Right atrium auricular region (tissue), 2 donors: ENCODE data around the gene TBC1D10B. TPM values are rescaled to one million over a fixed set of nuclear protein-coding genes. Genes with fewer than 3 reads are reported as not detected.

ENCODE experiments used
- DNase-seq: peaks from one replicate; pipeline ENCODE4 v3.0.0-alpha.2; 2019; ENCODE audit warnings: low spot score
- H3K27ac ChIP-seq, 2 donors: fragments of 200-600 bp; sonication (generic); 1 replicate in 1 of 2; 2 replicates in 1 of 2; pipeline ENCODE4 v1.5.1; 2016 to 2019
- H3K27me3 ChIP-seq, 2 donors: fragments of 200-600 bp; sonication (generic); one replicate each; pipeline versions ENCODE4 v1.5.1 to v1.6.0; 2017 to 2019
- H3K36me3 ChIP-seq: fragments of 200-600 bp; sonication (generic); one replicate; pipeline ENCODE4 v1.5.1; 2016
- H3K4me1 ChIP-seq, 2 donors: fragments of 200-600 bp; sonication (generic); one replicate each; pipeline versions ENCODE4 v1.5.1 to v1.6.0; 2017 to 2019
- H3K4me3 ChIP-seq, 2 donors: fragments of 200-600 bp; sonication (generic); 1 replicate in 1 of 2; 2 replicates in 1 of 2; pipeline ENCODE4 v1.5.1; 2017 to 2019; ENCODE audit warnings: mild to moderate bottlenecking in 1 of 2, moderate library complexity in 1 of 2
- H3K9me3 ChIP-seq, 2 donors: fragments of 200-600 bp; sonication (generic); one replicate each; pipeline ENCODE4 v1.5.1; 2019
- total RNA-seq, 2 donors: library from RNA; depleted of rRNA; stranded (reverse); fragments of >200 nt; gene quantifications; one replicate each; pipeline ENCODE4 v1.1.0, GENCODE V29; 2016
- TF ChIP-seq, protein P1 (sequence below), 2 donors: fragments of 200-600 bp; sonication (generic); IDR thresholded peaks; one replicate each; pipeline ENCODE4 v1.5.1; 2019; ENCODE audit warnings: antibody characterized with exemption in 2 of 2

The TBC1D10B gene
- total RNA-seq, 2 donors from 2014 or later: 20.0 to 22.3 TPM

DNA sequence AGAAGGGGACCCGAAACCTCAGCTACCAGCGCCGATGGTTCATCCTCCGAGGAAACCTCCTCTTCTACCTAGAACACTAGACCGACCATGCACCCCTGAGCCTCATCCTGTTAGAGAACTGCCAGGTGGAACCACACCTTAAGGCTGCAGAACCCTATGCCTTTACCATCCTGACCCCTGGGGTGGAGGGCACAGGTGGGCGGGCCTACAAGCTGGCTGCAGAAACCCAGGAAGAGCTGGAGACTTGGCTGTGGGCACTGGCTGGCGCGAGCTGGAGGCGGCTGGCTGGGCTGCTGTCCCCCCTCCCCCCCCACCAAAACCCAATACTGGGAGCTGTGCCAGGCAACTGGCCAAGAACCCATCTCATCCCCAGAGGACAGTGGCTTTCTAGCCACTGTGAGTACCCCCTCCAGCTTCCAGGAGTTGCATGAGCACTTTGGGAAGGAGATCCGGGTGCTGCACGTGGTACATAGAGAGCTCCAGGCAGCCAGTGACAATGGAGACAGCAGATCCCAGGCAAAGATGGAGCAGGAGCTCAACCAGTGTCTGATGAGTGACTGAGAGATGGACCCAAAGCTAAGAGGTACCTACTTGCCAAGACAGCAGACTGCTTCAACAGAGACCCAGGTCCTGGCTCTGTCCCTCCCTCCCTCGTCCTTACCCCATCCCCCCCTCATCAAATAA, 13.8 kb downstream of the TBC1D10B start:
- Histone ChIP-seq H3K4me1 (peaks cover 4 to 48% of the 10 kb centered on the region in 2 donors), H3K9me3 (no peaks in the 10 kb centered on the region), H3K27me3 (no peaks in the 10 kb centered on the region), H3K36me3 (peaks cover 46% of the 10 kb centered on the region), H3K4me3 (peak overlapping the region in 1 of 2 donors; percentile 89), H3K27ac (peak overlapping the region; percentile 92 to 96)
- TF ChIP-seq, protein P1, sequence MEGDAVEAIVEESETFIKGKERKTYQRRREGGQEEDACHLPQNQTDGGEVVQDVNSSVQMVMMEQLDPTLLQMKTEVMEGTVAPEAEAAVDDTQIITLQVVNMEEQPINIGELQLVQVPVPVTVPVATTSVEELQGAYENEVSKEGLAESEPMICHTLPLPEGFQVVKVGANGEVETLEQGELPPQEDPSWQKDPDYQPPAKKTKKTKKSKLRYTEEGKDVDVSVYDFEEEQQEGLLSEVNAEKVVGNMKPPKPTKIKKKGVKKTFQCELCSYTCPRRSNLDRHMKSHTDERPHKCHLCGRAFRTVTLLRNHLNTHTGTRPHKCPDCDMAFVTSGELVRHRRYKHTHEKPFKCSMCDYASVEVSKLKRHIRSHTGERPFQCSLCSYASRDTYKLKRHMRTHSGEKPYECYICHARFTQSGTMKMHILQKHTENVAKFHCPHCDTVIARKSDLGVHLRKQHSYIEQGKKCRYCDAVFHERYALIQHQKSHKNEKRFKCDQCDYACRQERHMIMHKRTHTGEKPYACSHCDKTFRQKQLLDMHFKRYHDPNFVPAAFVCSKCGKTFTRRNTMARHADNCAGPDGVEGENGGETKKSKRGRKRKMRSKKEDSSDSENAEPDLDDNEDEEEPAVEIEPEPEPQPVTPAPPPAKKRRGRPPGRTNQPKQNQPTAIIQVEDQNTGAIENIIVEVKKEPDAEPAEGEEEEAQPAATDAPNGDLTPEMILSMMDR (IDR thresholded peaks at IDR 0.05): no peak
- no peak for DNase-seq

DNA sequence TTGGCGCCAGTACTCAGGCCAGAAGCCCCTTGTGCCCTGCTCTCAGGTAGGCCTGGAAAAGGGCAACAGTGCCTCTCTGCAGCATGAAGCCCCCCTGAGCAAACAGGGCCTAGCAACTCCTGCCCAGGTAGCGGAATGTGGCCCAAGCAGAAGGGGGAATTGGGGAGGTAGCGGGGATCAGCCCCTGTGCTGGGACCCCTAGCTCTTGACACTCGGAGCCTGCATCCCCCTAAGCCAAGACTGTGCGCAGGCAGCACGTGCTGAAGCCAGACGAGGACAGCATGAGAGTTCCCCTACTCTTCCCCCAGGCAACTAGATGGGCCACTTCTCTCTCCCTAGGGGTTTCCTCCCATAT, 14.4 kb downstream of the TBC1D10B start:
- Histone ChIP-seq H3K36me3 (peaks cover 52% of the 10 kb centered on the region), H3K4me3 (peak overlapping the region; percentile 86 to 89), H3K27me3 (no peaks in the 10 kb centered on the region), H3K9me3 (no peaks in the 10 kb centered on the region), H3K4me1 (peaks cover 4 to 53% of the 10 kb centered on the region in 2 donors), H3K27ac (peak overlapping the region; percentile 92 to 96)
- TF ChIP-seq, protein P1 (IDR thresholded peaks at IDR 0.05): no peak
- DNase-seq: no peak

DNA sequence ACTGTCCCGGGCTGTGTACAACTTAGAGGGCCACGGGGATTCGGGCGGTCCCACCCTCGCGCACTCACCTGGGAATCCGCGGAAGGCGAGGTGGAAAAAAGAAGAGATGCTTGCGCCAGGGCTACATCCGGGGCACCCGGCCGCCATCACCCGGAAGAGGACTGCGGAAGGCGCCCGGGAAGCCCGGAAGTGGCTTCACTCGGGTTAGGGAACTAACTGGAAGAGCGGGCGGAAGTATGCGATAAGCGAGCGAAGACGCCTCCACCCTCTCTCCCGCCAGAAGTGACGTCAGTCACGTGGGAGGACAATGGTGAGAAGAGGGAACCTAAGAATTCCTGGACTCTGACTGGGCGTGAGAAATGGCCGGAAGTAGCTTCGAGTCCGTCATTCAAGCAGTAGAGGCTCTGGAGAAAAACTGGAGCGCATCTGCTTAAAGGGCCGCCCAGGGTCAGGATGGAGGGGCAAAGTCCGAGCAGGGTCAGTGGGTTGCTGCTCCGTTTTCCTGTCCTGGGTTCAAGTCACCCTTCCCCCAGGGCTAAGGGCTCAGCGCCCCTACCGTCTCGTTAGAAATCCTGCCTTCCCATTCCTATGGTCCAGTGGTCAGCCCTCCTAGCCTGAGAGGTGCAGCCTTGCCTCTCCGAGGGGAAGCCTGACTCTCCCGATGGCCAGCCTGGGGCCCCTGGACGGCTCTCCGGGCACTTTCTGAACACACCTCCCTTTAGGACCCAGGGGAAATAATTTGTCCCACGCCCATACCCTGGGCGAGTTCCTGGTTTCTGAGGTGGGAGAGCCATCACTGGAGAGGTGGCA, 14.9 kb downstream of the TBC1D10B start, which contains the start of gene CD2BP2:
CD2BP2 (minus strand) TSS at position 165 of the 810 bp plus-strand sequence. CDS start 627 bp downstream, outside the sequence.
- Histone ChIP-seq H3K4me1 (peaks cover 4 to 53% of the 10 kb centered on the region in 2 donors), H3K36me3 (peaks cover 58% of the 10 kb centered on the region)

DNA sequence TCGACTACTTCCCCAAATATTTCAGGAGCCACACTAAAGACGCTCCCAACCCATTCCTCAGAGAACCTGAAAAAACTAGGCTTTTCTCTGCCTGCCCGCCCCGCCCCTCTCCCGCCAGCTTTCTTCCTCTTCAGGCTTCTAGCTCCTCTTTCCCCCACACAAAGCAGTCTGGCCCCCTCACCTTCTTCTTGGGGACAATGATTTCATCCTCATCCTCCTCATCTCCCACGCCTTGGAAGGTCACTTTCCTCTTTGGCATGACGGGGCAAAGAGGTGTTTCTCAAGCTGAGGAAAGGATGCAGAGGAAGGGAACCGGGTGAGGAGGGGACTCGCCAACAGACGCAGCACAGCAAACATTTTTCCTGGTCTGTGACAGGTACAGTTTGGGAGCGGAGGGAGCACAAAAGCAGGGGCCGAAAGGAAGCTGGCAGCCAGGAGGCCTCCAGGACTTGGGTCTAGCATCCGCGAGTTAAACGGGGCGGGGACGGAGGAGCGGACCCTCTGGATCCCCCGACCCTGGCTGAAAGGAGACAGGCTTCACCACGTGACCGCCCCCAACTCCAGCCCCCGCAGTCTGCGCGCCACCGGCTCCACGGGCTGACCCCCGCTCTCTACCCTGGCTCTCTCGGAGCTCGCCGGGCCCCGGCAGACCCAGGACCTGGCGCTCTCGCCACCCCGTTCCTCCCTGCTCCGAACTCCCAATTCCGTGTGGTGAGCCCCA, 15.7 kb downstream of the TBC1D10B start:
- DNase-seq: no peak
- Histone ChIP-seq H3K27ac (peak overlapping the region; percentile 92 to 96), H3K36me3 (peaks cover 58% of the 10 kb centered on the region), H3K4me3 (peak overlapping the region; percentile 86 to 89), H3K27me3 (no peaks in the 10 kb centered on the region), H3K4me1 (peaks cover 4 to 53% of the 10 kb centered on the region in 2 donors), H3K9me3 (no peaks in the 10 kb centered on the region)
- TF ChIP-seq, protein P1 (IDR thresholded peaks at IDR 0.05): no peak

More for the DNA sequence above, 14.9 kb downstream of the TBC1D10B start, which contains the start of gene CD2BP2:
- H3K4me3 ChIP-seq: peak within 1 kb of the TSS; percentile 86 to 89
- peak; percentile 98 for DNase-seq
- H3K27me3 ChIP-seq: no peaks in the 10 kb centered on the region
- H3K27ac ChIP-seq: peak within 1 kb of the TSS; percentile 92 to 96
- H3K9me3 ChIP-seq: no peaks in the 10 kb centered on the region
- TF ChIP-seq, protein P1 (IDR thresholded peaks at IDR 0.05): no peak

DNA sequence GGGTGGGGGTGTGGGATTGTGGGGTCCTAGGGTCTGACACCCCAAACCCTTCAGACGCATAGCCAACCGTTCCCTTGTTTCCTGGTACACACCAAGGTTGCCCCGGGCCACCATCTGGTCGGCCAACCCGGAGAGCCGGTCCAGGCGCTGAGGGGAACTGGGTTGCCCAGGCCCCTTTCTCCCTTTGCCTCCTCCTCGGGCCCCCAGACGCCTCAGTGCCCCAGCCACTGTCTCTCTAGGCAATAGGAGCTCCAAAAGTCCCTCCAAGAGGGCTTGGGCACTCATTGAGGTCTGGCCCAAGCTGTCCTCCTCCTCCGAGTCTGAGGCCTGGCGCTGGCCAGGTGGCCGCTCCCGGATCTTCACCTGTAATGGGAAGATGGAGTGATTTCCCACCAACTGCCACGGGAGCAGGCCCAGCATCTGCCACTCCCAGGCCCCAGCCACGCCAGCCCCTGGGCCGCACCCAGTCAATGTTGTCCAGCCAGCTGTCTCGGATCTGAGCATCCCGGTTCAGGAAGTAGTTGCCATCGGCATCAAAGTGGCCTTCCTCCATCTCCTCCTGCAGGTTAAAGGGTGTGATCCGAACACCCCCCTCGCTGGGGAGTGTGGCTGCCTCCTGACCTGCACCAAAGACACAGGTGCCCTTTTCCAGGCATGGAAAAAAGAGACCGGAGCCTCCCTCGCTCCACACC, 16.7 kb downstream of the TBC1D10B start:
- H3K36me3 ChIP-seq: peaks cover 48% of the 10 kb centered on the region

More for the DNA sequence above, 16.7 kb downstream of the TBC1D10B start:
- TF ChIP-seq, protein P1 (IDR thresholded peaks at IDR 0.05): no peak
- no peaks in the 10 kb centered on the region for H3K9me3 ChIP-seq
- H3K4me3 ChIP-seq: no peak overlapping the region
- no peaks in the 10 kb centered on the region for H3K27me3 ChIP-seq
- peak overlapping the region in 1 of 2 donors; percentile 92 for H3K27ac ChIP-seq
- peaks cover 4 to 53% of the 10 kb centered on the region in 2 donors for H3K4me1 ChIP-seq
- DNase-seq: no peak
